Small intestine (tissue), 7 donors: ENCODE measurements around the gene ZNF595. TPM values are rescaled to one million over a fixed set of nuclear protein-coding genes. Genes with fewer than 3 reads are reported as not detected.
A peak's percentile ranks its signal among the peaks of the same experiment; 100 is the strongest.
"Not testable (repeated sequence)": the region's sequence is repeated elsewhere in the genome, so short reads cannot be mapped to it uniquely, and the experiment has no call there.

Source experiments
- DNase-seq, 2 donors: peaks; one replicate each; pipeline versions ENCODE4 v3.0.0 to v3.0.0-alpha.2; 2013
- FAIRE-seq: peaks from 2 replicates; lab custom pipeline; 2012; peaks lifted over from hg19 to GRCh38; lab: Jason Lieb, UNC
- H3K27ac ChIP-seq, 3 donors: one replicate each; pipeline ENCODE4 v1.5.1; 2013; ENCODE audit warnings: low read length in 2 of 3, mild to moderate bottlenecking in 2 of 3, control low read depth in 1 of 3, inconsistent platforms in 1 of 3, low read depth in 1 of 3, moderate library complexity in 1 of 3
- H3K27me3 ChIP-seq, 3 donors: one replicate each; pipeline ENCODE4 v1.6.1; 2013; ENCODE audit warnings: low read length in 3 of 3, inconsistent platforms in 1 of 3; ENCODE audit not compliant: control insufficient read depth in 3 of 3, insufficient read depth in 3 of 3
- H3K36me3 ChIP-seq, 3 donors: one replicate each; pipeline ENCODE4 v1.6.1; 2013; ENCODE audit warnings: low read length in 3 of 3, inconsistent platforms in 1 of 3, low read depth in 1 of 3, mild to moderate bottlenecking in 1 of 3, moderate library complexity in 1 of 3; ENCODE audit not compliant: control insufficient read depth in 3 of 3, insufficient read depth in 2 of 3
- H3K4me1 ChIP-seq, 3 donors: one replicate each; pipeline ENCODE4 v1.6.1; 2013; ENCODE audit warnings: low read length in 2 of 3, inconsistent platforms in 1 of 3, low read depth in 1 of 3, mild to moderate bottlenecking in 1 of 3, moderate library complexity in 1 of 3; ENCODE audit not compliant: control insufficient read depth in 3 of 3, insufficient read depth in 2 of 3
- H3K4me3 ChIP-seq, 3 donors: one replicate each; pipeline ENCODE4 v1.5.1; 2013; ENCODE audit warnings: low read length in 3 of 3, control low read depth in 1 of 3, inconsistent platforms in 1 of 3, low read depth in 1 of 3, mild to moderate bottlenecking in 1 of 3, moderate library complexity in 1 of 3
- H3K9me3 ChIP-seq, 2 donors: one replicate each; pipeline ENCODE4 v1.6.1; 2013; ENCODE audit warnings: low read depth in 1 of 2, low read length in 1 of 2; ENCODE audit not compliant: control insufficient read depth in 2 of 2, insufficient read depth in 1 of 2
- WGBS, 3 donors: extraction: QIAGEN DNeasy Blood & Tissue Kit; methylation state at CpG; one replicate each; pipeline ENCODE4 v1.1.7; 2013; 5-methylcytosine and 5-hydroxymethylcytosine counted together
- polyA plus RNA-seq, 4 donors: library from polyadenylated mRNA; stranded (reverse) in 3 of 4; unstranded in 1 of 4; fragments of 200-250 nt in 3 of 4; fragments of 120-200 nt in 1 of 4; gene quantifications; one replicate each; pipeline versions ENCODE4 v1.2.1 to v1.2.3, GENCODE V29; 2013
- donor health status: healthy with polysubstance abuse.
- donor health status: control.
- donor health status: control.
- donor health status: Bipolar disorder and iron deficiency.
- donor health status: healthy.

The ZNF595 gene
- polyA plus RNA-seq, 4 donors = 2.4 to 11.5 (median 3.5) TPM

DNA sequence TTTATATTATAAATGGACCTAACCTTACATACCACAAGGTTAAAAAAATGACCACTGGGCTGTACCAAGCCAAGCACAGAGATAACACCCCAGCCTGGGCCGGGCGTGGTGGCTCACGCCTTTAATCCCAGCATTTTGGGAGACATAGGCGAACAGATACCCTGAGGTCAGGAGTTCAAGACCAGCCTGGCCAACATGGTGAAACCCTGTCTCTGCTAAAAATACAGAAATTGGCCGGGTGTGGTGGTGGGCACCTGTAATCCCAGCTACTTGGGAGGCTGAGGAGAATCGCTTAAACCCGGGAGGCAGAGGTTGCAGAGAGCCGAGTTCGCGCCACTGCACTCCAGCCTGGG is 70.8 kb downstream of the ZNF595 start:
- 44 to 48% (median 46%) methylated on average over 10 of the region's 10 CpGs for WGBS, 3 donors
- not testable (repeated sequence) for H3K27me3 ChIP-seq, H3K4me1 ChIP-seq, FAIRE-seq, DNase-seq
- Histone ChIP-seq H3K4me3 (peak overlapping the region; percentile 7 to 87 (median 86)), H3K36me3 (peaks cover 0 to 19% (median 0%) of the 10 kb centered on the region in 3 donors), H3K9me3 (peaks cover 0 to 39% of the 10 kb centered on the region in 2 donors), H3K27ac (peak overlapping the region; percentile 53 to 98 (median 90))

DNA sequence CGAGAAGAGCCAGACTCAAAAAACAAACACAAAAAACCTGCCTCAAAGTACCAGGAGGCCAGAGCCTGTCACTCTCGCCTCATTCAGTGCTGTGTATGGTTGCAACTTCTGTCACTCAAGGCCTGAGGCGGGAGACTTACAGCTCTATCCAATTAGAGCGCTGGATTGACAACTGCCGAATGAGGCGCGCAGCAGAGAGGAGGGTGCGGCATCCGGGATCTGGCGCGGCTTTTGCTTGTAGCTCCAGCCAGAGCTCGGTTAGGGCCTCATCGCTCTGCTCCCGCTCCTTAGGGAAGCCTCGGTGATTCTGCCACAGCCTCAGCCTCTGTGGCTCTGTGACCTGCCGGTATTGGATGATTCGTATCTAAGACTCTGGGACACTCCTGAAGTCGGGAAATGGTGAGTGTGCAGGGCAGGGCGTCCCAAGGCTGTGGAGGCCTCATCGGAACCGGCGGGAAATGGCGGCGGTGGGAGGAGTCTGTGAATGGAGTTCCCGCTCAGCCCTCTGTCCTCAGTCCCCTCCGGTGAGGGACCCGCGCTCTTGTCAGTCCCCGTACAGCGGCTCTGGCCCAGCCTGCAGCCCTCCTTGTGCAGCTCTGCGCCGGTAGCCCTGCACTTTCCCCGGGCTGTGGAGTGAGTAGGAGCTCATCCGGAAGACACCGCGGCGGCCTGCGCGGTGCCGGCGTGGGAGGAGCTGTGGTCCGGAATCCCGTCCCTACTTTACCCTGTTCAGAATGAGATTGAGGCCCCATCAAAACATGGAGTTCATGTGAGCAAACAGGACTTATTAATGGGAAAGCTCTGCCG is 71.4 kb downstream of the ZNF595 start, which contains the start of gene ZNF718:
ZNF718 (plus strand) TSS at position 227 of the 807 bp plus-strand sequence; CDS start at position 397, 170 bp downstream.
- Histone ChIP-seq H3K4me1 (peaks cover 0 to 4% (median 0%) of the 10 kb centered on the region in 3 donors), H3K9me3 (peaks cover 0 to 43% of the 10 kb centered on the region in 2 donors), H3K27ac (peak within 1 kb of the TSS; percentile 86 to 98 (median 90)), H3K36me3 (peaks cover 0 to 22% (median 0%) of the 10 kb centered on the region in 3 donors), H3K27me3 (no peaks in the 10 kb centered on the region), H3K4me3 (peak within 1 kb of the TSS; percentile 86 to 93 (median 87))
- DNase-seq = peak; percentile 98
- FAIRE-seq = no peak
- WGBS, 3 donors = 0 to 2% (median 2%) methylated on average over 44 of the region's 44 CpGs

DNA sequence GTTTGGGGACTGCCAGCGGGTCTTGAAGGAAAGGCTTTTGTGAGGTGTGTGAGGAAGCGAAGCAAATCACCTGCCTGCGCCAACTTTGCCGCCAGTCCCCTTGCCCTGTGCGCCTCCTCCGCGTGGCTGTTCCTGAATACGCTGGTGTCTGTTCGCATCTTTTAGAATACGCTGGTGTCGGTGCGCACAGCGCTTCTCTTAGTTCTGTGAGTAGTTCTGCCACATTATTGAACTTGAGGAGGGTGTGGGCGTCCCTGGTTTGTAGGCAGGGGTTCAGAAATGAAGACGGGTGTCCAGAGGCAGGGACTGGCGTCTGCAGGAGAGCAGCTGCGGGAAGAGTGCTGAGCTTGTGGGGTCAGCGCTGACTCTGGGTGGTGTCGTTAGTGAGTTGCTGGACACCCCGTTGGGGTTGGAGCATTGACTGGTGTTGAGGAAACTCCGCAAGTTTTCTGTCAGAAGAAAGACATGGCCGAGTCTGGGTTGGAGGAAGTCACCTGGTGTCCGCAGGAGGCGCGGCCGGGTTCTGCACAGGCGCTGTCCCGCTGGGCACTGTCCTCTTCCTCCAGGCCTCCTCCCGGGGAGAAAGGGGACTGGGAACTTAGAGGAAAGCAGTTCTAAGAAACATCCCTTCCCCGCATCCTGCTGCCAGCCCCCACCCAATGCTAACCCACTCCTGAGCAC is 72.1 kb downstream of the ZNF595 start:
- peaks cover 0 to 23% (median 0%) of the 10 kb centered on the region in 3 donors for H3K36me3 ChIP-seq
- peak overlapping the region; percentile 86 to 98 (median 90) for H3K27ac ChIP-seq
- H3K27me3 ChIP-seq = no peaks in the 10 kb centered on the region
- peak; percentile 58 to 81 for DNase-seq
- 2 to 3% (median 2%) methylated on average over 30 of the region's 30 CpGs for WGBS, 3 donors
- H3K9me3 ChIP-seq = peaks cover 0 to 50% of the 10 kb centered on the region in 2 donors
- FAIRE-seq = no peak
- peak overlapping the region; percentile 86 to 93 (median 87) for H3K4me3 ChIP-seq
- peaks cover 0 to 4% (median 0%) of the 10 kb centered on the region in 3 donors for H3K4me1 ChIP-seq

DNA sequence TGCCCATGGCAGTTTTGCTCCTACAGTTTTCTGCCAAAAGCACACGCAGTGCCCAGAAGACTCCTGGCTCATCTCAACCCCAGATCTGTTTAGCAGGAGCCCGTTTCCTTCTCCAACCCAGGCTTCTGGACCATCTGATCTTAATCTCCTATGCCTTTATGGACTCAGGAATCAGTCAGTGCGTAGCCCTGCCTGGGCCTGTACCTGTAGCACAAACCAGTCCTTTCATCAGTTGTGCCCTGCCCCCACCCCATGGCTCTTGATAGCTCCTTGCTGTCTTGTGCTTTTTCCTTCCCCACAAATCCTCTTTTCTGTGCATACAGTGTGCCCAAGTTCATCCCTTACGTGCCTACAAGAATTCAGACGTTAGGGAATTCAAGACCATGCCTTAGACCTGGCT is 72.7 kb downstream of the ZNF595 start:
- Histone ChIP-seq H3K27me3 (no peaks in the 10 kb centered on the region), H3K9me3 (peaks cover 0 to 54% of the 10 kb centered on the region in 2 donors), H3K4me1 (peaks cover 0 to 4% (median 0%) of the 10 kb centered on the region in 3 donors), H3K4me3 (peak overlapping the region in 2 of 3 donors; percentile 86 to 87), H3K36me3 (peaks cover 0 to 27% (median 0%) of the 10 kb centered on the region in 3 donors), H3K27ac (peak overlapping the region in 2 of 3 donors; percentile 90 to 98)
- FAIRE-seq = no peak
- WGBS, 3 donors = 48 to 68% (median 61%) methylated on average over 5 of the region's 5 CpGs
- DNase-seq = peak in 1 of 2 donors; percentile 47

DNA sequence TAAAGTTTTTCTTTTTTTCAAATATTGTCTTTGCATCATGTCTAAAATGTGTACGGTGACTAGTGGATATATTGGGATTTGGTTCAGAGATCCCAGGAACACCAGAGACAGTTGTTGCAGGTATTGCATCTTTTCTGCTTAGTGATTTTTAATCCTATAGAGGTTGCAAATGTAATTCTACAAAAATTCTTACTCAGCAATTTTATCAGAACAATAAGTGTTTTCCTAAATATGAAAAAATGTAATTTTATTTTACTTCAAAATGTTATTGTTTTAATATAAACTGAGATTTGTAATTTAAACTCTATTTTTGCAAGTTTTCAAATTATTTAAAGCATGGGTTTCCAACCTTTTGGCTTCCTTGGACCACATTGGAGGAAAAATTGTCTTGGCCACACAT is 79.4 kb downstream of the ZNF595 start:
- no peak for FAIRE-seq
- Histone ChIP-seq H3K4me3 (no peak overlapping the region), H3K27ac (no peak overlapping the region), H3K36me3 (peaks cover 13 to 41% (median 16%) of the 10 kb centered on the region in 3 donors), H3K27me3 (no peaks in the 10 kb centered on the region), H3K9me3 (peaks cover 0 to 69% of the 10 kb centered on the region in 2 donors), H3K4me1 (no peaks in the 10 kb centered on the region)
- no peak for DNase-seq
- WGBS, 3 donors = no CpG with 5 or more reads among the region's 1 CpG

Other genes with a start within 250 kb of the ZNF595 start
- 1 to 10 TPM in 2 of 4 donors, under 1 TPM in 2; 0.27 to 5.0 (median 1.2) TPM for gene ZNF718, start 71.2 kb downstream of the ZNF595 start, polyA plus RNA-seq